HepG2 (cell line): ENCODE data around the gene TMEM14B. TPM values are rescaled to one million over a fixed set of nuclear protein-coding genes. Genes with fewer than 3 reads are reported as not detected.

Experiments
- DR1 ChIP-seq: sonication (generic); formaldehyde crosslinking; IDR thresholded peaks from 2 replicates; pipeline ENCODE4 v1.8.0; 2021; ENCODE audit warnings: mild to moderate bottlenecking, missing genetic modification reagents, inconsistent platforms
- HES4 ChIP-seq: sonication (generic); formaldehyde crosslinking; IDR thresholded peaks from 2 replicates; pipeline ENCODE4 v1.9.0; 2021; ENCODE audit warnings: mild to moderate bottlenecking, missing genetic modification reagents, borderline replicate concordance
- HOXA9 ChIP-seq: sonication (generic); formaldehyde crosslinking; IDR thresholded peaks from 2 replicates; pipeline ENCODE4 v1.8.1; 2022; ENCODE audit warnings: missing genetic modification reagents, mild to moderate bottlenecking, moderate library complexity, borderline replicate concordance
- KAT8 ChIP-seq: IDR thresholded peaks from 2 replicates; pipeline ENCODE4 v1.6.1; 2016; ENCODE audit warnings: missing genetic modification reagents, missing compliant biosample characterization
- MAFF ChIP-seq: IDR thresholded peaks from 2 replicates; pipeline ENCODE4 v1.6.1; 2011; ENCODE audit warnings: low read depth, low read length, improper control_type of control experiment
- MBNL3 ChIP-seq: fragments of 250-450 bp; sonication (Bioruptor Pico); conservative IDR thresholded peaks from 2 replicates; pipeline ENCODE4 v1.8.0; 2022; ENCODE audit warnings: mild to moderate bottlenecking, inconsistent platforms
- MED13 ChIP-seq: sonication (generic); formaldehyde crosslinking; IDR thresholded peaks from 2 replicates; pipeline ENCODE4 v1.5.0; 2020; ENCODE audit warnings: missing genetic modification reagents
- MEF2D ChIP-seq: sonication (generic); formaldehyde crosslinking; IDR thresholded peaks from 2 replicates; pipeline ENCODE4 v1.5.1; 2020; ENCODE audit warnings: mild to moderate bottlenecking, missing genetic modification reagents
- NFKBIZ ChIP-seq: IDR thresholded peaks from 2 replicates; pipeline ENCODE4 v1.6.1; 2018; ENCODE audit warnings: missing genetic modification reagents, missing compliant biosample characterization
- NKX3-1 ChIP-seq: sonication (generic); formaldehyde crosslinking; IDR thresholded peaks from 2 replicates; pipeline ENCODE4 v1.5.0; 2020; ENCODE audit warnings: missing genetic modification reagents
- PAWR ChIP-seq: sonication (generic); formaldehyde crosslinking; IDR thresholded peaks from 2 replicates; pipeline ENCODE4 v1.4.0; 2020; ENCODE audit warnings: missing genetic modification reagents, mild to moderate bottlenecking, borderline replicate concordance
- POLR2G ChIP-seq: fragments of 200-400 bp; formaldehyde crosslinking; IDR thresholded peaks from 2 replicates; pipeline ENCODE4 v1.6.1; 2018; ENCODE audit warnings: mild to moderate bottlenecking, low read depth, low read length, moderate library complexity
- RBM22 ChIP-seq: fragments of 200-400 bp; formaldehyde crosslinking; optimal IDR thresholded peaks from 2 replicates; pipeline ENCODE3; 2017; ENCODE audit warnings: mild to moderate bottlenecking, low read length, moderate library complexity
- TAF1 ChIP-seq: sonication (generic); formaldehyde crosslinking; IDR thresholded peaks from 2 replicates; pipeline ENCODE4 v1.4.0; 2020; ENCODE audit warnings: missing genetic modification reagents
- ZBTB3 ChIP-seq: sonication (generic); formaldehyde crosslinking; IDR thresholded peaks from 2 replicates; pipeline ENCODE4 v1.4.0; 2020; ENCODE audit warnings: low read depth, mild to moderate bottlenecking, moderate library complexity, missing genetic modification reagents, borderline replicate concordance
- ZNF124 ChIP-seq: sonication (generic); formaldehyde crosslinking; IDR thresholded peaks from 2 replicates; pipeline ENCODE4 v1.4.0; 2020; ENCODE audit warnings: missing genetic modification reagents
- ZNF207 ChIP-seq: fragments of 450-650 bp; IDR thresholded peaks from 2 replicates; pipeline ENCODE4 v1.6.1; 2016; ENCODE audit warnings: antibody characterized with exemption, borderline replicate concordance
- ZNF234 ChIP-seq: sonication (generic); formaldehyde crosslinking; conservative IDR thresholded peaks from 2 replicates; pipeline ENCODE4 v1.5.1; 2020; ENCODE audit warnings: mild to moderate bottlenecking, missing genetic modification reagents
- ZNF253 ChIP-seq: sonication (generic); formaldehyde crosslinking; IDR thresholded peaks from 2 replicates; pipeline ENCODE4 v1.8.0; 2022; ENCODE audit warnings: mild to moderate bottlenecking, missing genetic modification reagents, borderline replicate concordance
- ZNF496 ChIP-seq: sonication (generic); formaldehyde crosslinking; IDR thresholded peaks from 2 replicates; pipeline ENCODE4 v1.8.1; 2023; ENCODE audit warnings: mild to moderate bottlenecking, moderate library complexity, missing genetic modification reagents; ENCODE audit not compliant: insufficient replicate concordance
- ZNF569 ChIP-seq: sonication (generic); formaldehyde crosslinking; IDR thresholded peaks from 2 replicates; pipeline ENCODE4 v1.5.0; 2020; ENCODE audit warnings: mild to moderate bottlenecking, missing genetic modification reagents, moderate library complexity, borderline replicate concordance
- ZNF615 ChIP-seq: sonication (generic); formaldehyde crosslinking; IDR thresholded peaks from 2 replicates; pipeline ENCODE4 v1.5.0; 2020; ENCODE audit warnings: mild to moderate bottlenecking, missing genetic modification reagents, borderline replicate concordance
- ZNF678 ChIP-seq: sonication (generic); formaldehyde crosslinking; IDR thresholded peaks from 2 replicates; pipeline ENCODE4 v1.4.0; 2020; ENCODE audit warnings: mild to moderate bottlenecking, missing genetic modification reagents
- ZNF768 ChIP-seq: sonication (generic); formaldehyde crosslinking; IDR thresholded peaks from 2 replicates; pipeline ENCODE4 v1.4.0; 2020; ENCODE audit warnings: missing genetic modification reagents
- ZNF775 ChIP-seq: sonication (generic); formaldehyde crosslinking; IDR thresholded peaks from 2 replicates; pipeline ENCODE4 v1.4.0; 2020; ENCODE audit warnings: missing genetic modification reagents, mild to moderate bottlenecking, moderate library complexity, borderline replicate concordance
- polyA plus RNA-seq, 8 experiments: library from polyadenylated mRNA; depleted of rRNA in 3 of 8; stranded (reverse) in 7 of 8; unstranded in 1 of 8; fragments of >200 nt; fragmentation: Illumina TruSeq in 4 of 8; extraction: Trizol in 4 of 8; gene quantifications; 2 replicates each; pipeline versions ENCODE4 v1.2.1 to v1.2.3, GENCODE V29; 2011 to 2016; ENCODE audit warnings: low read depth in 4 of 8, missing spikeins in 1 of 8, mixed read lengths in 1 of 8; ENCODE audit not compliant: insufficient read depth in 1 of 8
- total RNA-seq, 5 experiments: library from RNA; depleted of rRNA; stranded (reverse); fragments of >200 nt; fragmentation: Illumina TruSeq; extraction: Trizol; gene quantifications; 2 replicates each; pipeline ENCODE4 v1.2.3, GENCODE V29; 2016; ENCODE audit warnings: low read depth in 1 of 5
- TF ChIP-seq, protein P1 (sequence below), 2 experiments: fragments of 450-650 bp in 1 of 2; sonication (generic) in 1 of 2; formaldehyde crosslinking; IDR thresholded peaks; 2 replicates each; pipeline versions ENCODE4 v1.5.0 to v1.8.0; 2020 to 2022; ENCODE audit warnings: mild to moderate bottlenecking in 1 of 2, missing genetic modification reagents in 1 of 2
- TF ChIP-seq, protein P2 (sequence below): sonication (generic); formaldehyde crosslinking; IDR thresholded peaks from 2 replicates; pipeline ENCODE4 v1.5.1; 2020; ENCODE audit warnings: mild to moderate bottlenecking, missing genetic modification reagents, moderate library complexity
- TF ChIP-seq, protein P3 (sequence below): sonication (generic); formaldehyde crosslinking; IDR thresholded peaks from 2 replicates; pipeline ENCODE4 v1.4.0; 2020; ENCODE audit warnings: missing genetic modification reagents

Gene TMEM14B
- total and polyA plus RNA-seq, 2 of the 13 experiments (the other 11 are each of a cell fraction or from before 2014, with no cell fraction given), result 133 to 200 TPM

DNA sequence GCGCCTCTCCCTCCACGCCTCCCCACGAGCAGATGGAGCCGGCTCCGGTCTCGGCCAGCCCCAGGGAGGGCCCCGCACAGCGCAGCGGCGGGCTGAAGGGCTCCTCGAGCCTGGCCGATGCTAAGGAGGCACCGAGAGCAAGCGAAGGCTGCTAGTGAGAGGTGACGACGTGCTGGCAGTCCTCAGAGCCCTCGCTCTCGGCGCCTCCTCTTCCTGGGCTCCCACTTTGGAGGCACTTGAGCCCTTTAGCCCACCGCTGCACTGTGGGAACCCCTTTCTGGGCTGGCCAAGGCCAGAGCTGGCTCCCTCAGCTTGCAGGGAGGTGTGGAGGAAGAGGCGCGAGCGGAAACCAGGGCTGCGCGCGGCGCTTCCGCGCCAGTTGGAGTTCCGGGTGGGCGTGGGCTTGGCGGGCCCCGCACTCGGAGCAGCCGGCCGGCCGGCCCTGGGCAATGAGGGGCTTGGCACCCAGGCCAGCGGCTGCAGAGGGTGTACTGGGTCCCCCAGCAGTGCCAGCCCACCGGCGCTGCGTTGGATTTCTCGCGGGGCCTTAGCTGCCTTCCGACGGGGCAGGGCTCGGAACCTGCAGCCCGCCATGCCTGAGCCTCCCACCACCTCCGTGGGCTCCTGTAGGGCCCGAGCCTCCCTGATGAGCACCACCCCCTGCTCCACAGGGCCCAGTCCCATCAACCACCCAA, 27.2 kb upstream of the TMEM14B start (continued):
- TF ChIP-seq NFKBIZ (CRISPR knock-in tag) (no peak), PAWR (CRISPR knock-in tag) (no peak), NKX3-1 (CRISPR knock-in tag) (peak; percentile 73), ZNF569 (CRISPR knock-in tag) (no peak), MAFF (no peak), MED13 (CRISPR knock-in tag) (0 out of 2 replicates have a peak, but pooled peaks have one; percentile 22), ZNF615 (CRISPR knock-in tag) (no peak), ZNF234 (no peak; the same call in 1 of the 2 replicates), ZNF496 (no peak), KAT8 (CRISPR knock-in tag) (0 out of 2 replicates have a peak, but pooled peaks have one; percentile 63), ZBTB3 (CRISPR knock-in tag) (no peak; the same call in 1 of the 2 replicates), ZNF768 (peak; percentile 58; the same call in 1 of the 2 replicates), ZNF775 (CRISPR knock-in tag) (no peak), POLR2G (peak; percentile 61), ZNF678 (no peak; the same call in 1 of the 2 replicates), RBM22 (no peak), TAF1 (CRISPR knock-in tag) (peak; percentile 61; the same call in 1 of the 2 replicates), ZNF253 (CRISPR knock-in tag) (peak; percentile 18; the same call in 1 of the 2 replicates), ZNF124 (CRISPR knock-in tag) (no peak), HOXA9 (CRISPR knock-in tag) (0 out of 2 replicates have a peak, but pooled peaks have one; percentile 59), ZNF207 (no peak), MEF2D (CRISPR knock-in tag) (no peak), HES4 (CRISPR knock-in tag) (peak; percentile 87), MBNL3 (CRISPR knock-in tag) (no peak), DR1 (CRISPR knock-in tag) (no peak; the same call in 1 of the 2 replicates)
- TF ChIP-seq, protein P1, sequence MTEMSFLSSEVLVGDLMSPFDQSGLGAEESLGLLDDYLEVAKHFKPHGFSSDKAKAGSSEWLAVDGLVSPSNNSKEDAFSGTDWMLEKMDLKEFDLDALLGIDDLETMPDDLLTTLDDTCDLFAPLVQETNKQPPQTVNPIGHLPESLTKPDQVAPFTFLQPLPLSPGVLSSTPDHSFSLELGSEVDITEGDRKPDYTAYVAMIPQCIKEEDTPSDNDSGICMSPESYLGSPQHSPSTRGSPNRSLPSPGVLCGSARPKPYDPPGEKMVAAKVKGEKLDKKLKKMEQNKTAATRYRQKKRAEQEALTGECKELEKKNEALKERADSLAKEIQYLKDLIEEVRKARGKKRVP (CRISPR knock-in tag; IDR thresholded peaks at IDR 0.05), result no peak
- TF ChIP-seq, protein P2, sequence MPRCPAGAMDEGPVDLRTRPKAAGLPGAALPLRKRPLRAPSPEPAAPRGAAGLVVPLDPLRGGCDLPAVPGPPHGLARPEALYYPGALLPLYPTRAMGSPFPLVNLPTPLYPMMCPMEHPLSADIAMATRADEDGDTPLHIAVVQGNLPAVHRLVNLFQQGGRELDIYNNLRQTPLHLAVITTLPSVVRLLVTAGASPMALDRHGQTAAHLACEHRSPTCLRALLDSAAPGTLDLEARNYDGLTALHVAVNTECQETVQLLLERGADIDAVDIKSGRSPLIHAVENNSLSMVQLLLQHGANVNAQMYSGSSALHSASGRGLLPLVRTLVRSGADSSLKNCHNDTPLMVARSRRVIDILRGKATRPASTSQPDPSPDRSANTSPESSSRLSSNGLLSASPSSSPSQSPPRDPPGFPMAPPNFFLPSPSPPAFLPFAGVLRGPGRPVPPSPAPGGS, result no peak
- TF ChIP-seq, protein P3, sequence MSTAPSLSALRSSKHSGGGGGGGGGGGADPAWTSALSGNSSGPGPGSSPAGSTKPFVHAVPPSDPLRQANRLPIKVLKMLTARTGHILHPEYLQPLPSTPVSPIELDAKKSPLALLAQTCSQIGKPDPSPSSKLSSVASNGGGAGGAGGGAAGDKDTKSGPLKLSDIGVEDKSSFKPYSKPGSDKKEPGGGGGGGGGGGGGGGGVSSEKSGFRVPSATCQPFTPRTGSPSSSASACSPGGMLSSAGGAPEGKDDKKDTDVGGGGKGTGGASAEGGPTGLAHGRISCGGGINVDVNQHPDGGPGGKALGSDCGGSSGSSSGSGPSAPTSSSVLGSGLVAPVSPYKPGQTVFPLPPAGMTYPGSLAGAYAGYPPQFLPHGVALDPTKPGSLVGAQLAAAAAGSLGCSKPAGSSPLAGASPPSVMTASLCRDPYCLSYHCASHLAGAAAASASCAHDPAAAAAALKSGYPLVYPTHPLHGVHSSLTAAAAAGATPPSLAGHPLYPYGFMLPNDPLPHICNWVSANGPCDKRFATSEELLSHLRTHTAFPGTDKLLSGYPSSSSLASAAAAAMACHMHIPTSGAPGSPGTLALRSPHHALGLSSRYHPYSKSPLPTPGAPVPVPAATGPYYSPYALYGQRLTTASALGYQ (CRISPR knock-in tag), result no peak
